Heart left ventricle (tissue), 13 donors: Measurements from ENCODE around the gene ADCY3.

ENCODE experiments used
- POLR2A ChIP-seq, 2 donors: fragments of 450-650 bp; IDR thresholded peaks; one replicate each; pipeline ENCODE4 v1.6.1; 2017; ENCODE audit warnings: antibody characterized with exemption in 2 of 2, mild to moderate bottlenecking in 2 of 2, moderate library complexity in 2 of 2
- TF ChIP-seq, protein P1 (sequence below), 12 donors: fragments of 200-600 bp; sonication (generic) in 4 of 12; IDR thresholded peaks; one replicate each; pipeline versions ENCODE4 v1.5.0 to v1.8.0; 2018 to 2022; ENCODE audit warnings: antibody characterized with exemption in 12 of 12, mild to moderate bottlenecking in 5 of 12
- donor health status: ischemic (EF 13 %, LVEDD 7.1; RV severe dilation, severe dysfunction).
- donor health status: DM: no; HTN: yes; CAD: no.
- donor health status: DM: no; HTN: no; CAD: no.
- donor health status: ischemic (EF 25% LVEDD 6.9; RV normal size, moderate dysfunction).
- donor health status: ischemic (EF 25% LVEDD 5.7; RV mildly dilated, moderate dysfunction).
- donor health status: ischemic (EF 35%, LVEDD 5.7; RV mildly dilated, moderate dysfunction).
- donor health status: nonischemic (EF 11% LVEDD 7.7; RV severe dilation, severe dysfunction).
- donor health status: DM: yes; HTN: yes; CAD: no.
- donor health status: PGD.
- donor health status: ischemic (EF 29% LVEDD 5.4; RV normal size, mild dysfunction).
- donor health status: nonischemic (EF 23%, LVEDD 6.1; RV moderate dilation, normal function).

DNA sequence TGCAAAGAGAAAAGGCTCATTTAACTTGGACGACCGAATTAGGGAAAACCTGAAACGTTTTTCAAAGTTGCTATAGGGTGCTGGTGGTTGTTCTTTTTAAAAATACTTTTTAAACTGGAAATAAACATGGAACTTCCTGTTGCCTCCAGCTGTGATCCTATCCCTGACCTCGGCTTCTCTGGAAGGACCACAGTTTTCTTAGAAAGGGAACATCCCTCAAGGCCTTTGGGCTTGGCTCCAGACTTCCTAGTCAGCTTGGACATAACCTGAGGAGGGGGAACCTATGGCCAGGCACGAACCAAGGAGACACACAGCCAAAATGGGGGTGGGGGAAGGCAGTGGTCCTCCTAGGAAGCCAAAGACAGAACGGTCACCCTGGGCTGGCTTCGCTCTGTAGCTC is 69.1 kb downstream of the ADCY3 start:
- TF ChIP-seq, protein P1, sequence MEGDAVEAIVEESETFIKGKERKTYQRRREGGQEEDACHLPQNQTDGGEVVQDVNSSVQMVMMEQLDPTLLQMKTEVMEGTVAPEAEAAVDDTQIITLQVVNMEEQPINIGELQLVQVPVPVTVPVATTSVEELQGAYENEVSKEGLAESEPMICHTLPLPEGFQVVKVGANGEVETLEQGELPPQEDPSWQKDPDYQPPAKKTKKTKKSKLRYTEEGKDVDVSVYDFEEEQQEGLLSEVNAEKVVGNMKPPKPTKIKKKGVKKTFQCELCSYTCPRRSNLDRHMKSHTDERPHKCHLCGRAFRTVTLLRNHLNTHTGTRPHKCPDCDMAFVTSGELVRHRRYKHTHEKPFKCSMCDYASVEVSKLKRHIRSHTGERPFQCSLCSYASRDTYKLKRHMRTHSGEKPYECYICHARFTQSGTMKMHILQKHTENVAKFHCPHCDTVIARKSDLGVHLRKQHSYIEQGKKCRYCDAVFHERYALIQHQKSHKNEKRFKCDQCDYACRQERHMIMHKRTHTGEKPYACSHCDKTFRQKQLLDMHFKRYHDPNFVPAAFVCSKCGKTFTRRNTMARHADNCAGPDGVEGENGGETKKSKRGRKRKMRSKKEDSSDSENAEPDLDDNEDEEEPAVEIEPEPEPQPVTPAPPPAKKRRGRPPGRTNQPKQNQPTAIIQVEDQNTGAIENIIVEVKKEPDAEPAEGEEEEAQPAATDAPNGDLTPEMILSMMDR (IDR thresholded peaks at IDR 0.05): no peak
- no peak for TF ChIP-seq POLR2A (IDR thresholded peaks at IDR 0.05)
